NK-92 treated with Interleukin-12 subunit alpha and Interleukin-12 subunit beta, amount 100 ng/mL, for 24 hours (cell line): Measurements from ENCODE around the gene ZNF830.
"Not testable (repeated sequence)": the region's sequence is repeated elsewhere in the genome, so short reads cannot be mapped to it uniquely, and the experiment has no call there.

Experiments used
- DNase-seq: peaks from one replicate; lab custom pipeline; 2025; lab: John Stamatoyannopoulos, UW

ZNF830 gene

GRCh38 chr17:34991606-34992005 is 30.3 kb downstream of the ZNF830 start:
- no peak for DNase-seq

- no peak for DNase-seq
These were observed 31.7 kb downstream of the ZNF830 start for GRCh38 chr17:34993031-34993430.

GRCh38 chr17:34996422-34997285 is 35.3 kb downstream of the ZNF830 start:
- DNase-seq = no peak

- no peak for DNase-seq
These were observed 36.1 kb downstream of the ZNF830 start for GRCh38 chr17:34997355-34997862.

- peak; percentile 40 for DNase-seq
These were observed 36.9 kb downstream of the ZNF830 start for GRCh38 chr17:34998205-34998604.

- DNase-seq = no peak
These were observed 38.1 kb downstream of the ZNF830 start for GRCh38 chr17:34999456-34999855.

GRCh38 chr17:35000965-35001364 is 39.6 kb downstream of the ZNF830 start:
- DNase-seq = not testable (repeated sequence)

- no peak for DNase-seq
These were observed 40.2 kb downstream of the ZNF830 start for GRCh38 chr17:35001549-35001948.

GRCh38 chr17:35002876-35003551 is 41.7 kb downstream of the ZNF830 start:
- DNase-seq = no peak

- DNase-seq = no peak
These were observed 42.4 kb downstream of the ZNF830 start for GRCh38 chr17:35003778-35004177.

- DNase-seq = no peak
These were observed 45.0 kb downstream of the ZNF830 start for GRCh38 chr17:35006345-35006744.

GRCh38 chr17:35006961-35007360 is 45.6 kb downstream of the ZNF830 start:
- DNase-seq = no peak

- no peak for DNase-seq
These were observed 48.8 kb downstream of the ZNF830 start for GRCh38 chr17:35010093-35010492.

GRCh38 chr17:35011671-35012216 is 50.4 kb downstream of the ZNF830 start:
- DNase-seq = no peak
